GM18951 (cell line): ENCODE measurements around the gene VENTX.

Source experiments
- POLR2A ChIP-seq: IDR thresholded peaks from 4 replicates; pipeline ENCODE4 v1.6.1; 2011; ENCODE audit warnings: mild to moderate bottlenecking; ENCODE audit not compliant: insufficient read length, insufficient read depth; ENCODE audit errors: extremely low read depth
- in situ Hi-C: fragments of 300-500 bp; cut with MboI; formaldehyde crosslinking; loops from one replicate; pipeline ENCODE4 v1.12.0; 2022; ENCODE audit warnings: low sequenced_read_pairs, mixed read lengths, inconsistent platforms; ENCODE audit not compliant: unreplicated experiment

VENTX gene

GRCh38 chr10:133251388-133252222 is 13.9 kb downstream of the VENTX start:
- TF ChIP-seq POLR2A, result no peak
- in situ Hi-C loops, result no loop called here

- TF ChIP-seq POLR2A, result no peak
- in situ Hi-C loops, result no loop called here
These were observed 14.5 kb downstream of the VENTX start for GRCh38 chr10:133252223-133252552.

- in situ Hi-C loops, result no loop called here
These were observed 15.8 kb downstream of the VENTX start for GRCh38 chr10:133253361-133253955.

GRCh38 chr10:133254421-133255120 is 16.9 kb downstream of the VENTX start:
- TF ChIP-seq POLR2A, result no peak
- in situ Hi-C loops, result no loop called here

More at GRCh38 chr10:133253361-133253955, 15.8 kb downstream of the VENTX start:
- TF ChIP-seq POLR2A, result no peak

DNA sequence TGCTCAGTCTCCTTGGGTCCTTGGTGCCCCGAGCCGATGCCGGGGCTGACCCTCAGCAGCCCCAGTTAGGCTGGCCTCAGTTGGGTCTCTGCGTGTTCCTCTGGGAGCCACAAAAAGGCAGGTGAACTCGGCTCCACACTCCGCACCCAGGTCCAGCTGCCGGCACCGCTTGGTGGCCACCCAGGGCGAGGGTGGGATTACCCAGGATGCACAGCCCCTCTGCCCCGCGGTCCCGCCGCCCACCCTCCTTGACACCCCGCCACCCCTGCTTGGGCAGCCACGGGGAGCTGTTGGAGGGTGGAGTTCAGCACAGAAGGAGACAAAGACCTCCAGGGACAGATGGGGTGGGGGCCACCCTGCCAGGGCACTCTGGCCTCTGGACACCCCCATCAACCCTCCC is 17.7 kb downstream of the VENTX start:
- in situ Hi-C loops, result no loop called here
- no peak for TF ChIP-seq POLR2A

DNA sequence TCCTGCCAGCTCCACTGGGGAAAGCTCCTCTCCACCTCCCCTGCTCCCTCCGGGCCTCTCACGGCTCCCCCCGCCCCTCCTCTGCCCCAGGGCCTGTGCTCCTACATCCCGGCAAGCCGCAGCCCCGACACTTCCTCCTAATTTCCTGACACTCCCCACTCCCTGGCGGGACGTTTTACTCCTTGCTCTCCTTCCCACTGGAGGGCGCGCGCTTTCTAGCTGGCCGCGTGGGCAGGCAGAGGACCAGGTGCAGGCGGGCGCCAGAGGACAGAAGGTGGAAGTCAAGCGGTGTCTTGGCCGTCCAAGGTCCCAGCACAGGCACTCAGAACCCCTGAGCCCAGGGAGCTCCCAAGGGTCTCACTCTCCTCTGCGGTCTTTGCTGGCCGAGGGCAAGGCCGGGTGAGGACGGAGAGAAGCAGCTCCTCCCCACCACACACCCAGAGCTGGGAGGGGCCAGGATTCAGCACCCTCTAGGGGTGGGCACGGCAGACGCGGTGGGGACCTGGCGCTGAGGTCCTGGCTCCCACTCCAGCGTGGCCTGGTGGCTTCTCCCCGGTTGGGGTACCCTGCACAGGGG is 19.9 kb downstream of the VENTX start:
- TF ChIP-seq POLR2A, result no peak
- in situ Hi-C loops, result no loop called here

DNA sequence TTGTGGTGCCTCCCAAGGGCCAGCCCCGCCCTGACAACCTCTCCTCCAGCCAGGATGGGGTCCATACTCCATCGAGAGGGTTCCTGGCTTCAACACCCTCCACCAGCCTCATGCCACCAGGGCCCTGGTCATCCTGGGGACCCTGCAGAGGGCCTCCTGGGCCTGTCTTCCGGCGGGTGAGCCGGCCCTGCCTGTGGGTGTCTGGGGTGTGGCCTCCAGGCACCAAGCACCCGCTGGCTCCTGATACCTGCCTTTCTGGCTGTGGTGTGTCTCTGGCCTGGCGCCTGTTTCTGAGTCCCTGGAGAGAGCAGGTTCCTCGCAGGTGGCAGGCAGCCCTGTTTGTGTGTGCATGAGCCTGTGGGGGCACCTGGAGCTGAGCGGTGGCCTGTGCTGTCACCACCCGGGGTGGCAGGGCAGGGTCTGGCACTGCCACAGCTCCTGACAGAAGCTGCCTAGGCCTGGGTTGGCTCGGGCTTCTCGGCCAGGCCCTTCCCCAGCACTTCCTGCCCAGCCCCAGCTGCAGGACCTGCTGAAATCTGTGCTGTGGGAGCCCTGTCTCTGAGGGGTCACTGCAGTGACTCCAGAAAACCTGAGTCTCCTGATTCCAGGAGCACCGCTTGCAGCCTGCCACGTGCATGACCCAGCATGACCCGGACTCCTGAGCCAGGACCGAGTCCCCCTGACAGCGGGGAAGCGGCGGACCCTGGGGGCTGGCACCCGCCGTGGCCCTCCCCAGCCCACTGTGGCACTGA is 20.6 kb downstream of the VENTX start:
- in situ Hi-C loops, result no loop called here
- no peak for TF ChIP-seq POLR2A

DNA sequence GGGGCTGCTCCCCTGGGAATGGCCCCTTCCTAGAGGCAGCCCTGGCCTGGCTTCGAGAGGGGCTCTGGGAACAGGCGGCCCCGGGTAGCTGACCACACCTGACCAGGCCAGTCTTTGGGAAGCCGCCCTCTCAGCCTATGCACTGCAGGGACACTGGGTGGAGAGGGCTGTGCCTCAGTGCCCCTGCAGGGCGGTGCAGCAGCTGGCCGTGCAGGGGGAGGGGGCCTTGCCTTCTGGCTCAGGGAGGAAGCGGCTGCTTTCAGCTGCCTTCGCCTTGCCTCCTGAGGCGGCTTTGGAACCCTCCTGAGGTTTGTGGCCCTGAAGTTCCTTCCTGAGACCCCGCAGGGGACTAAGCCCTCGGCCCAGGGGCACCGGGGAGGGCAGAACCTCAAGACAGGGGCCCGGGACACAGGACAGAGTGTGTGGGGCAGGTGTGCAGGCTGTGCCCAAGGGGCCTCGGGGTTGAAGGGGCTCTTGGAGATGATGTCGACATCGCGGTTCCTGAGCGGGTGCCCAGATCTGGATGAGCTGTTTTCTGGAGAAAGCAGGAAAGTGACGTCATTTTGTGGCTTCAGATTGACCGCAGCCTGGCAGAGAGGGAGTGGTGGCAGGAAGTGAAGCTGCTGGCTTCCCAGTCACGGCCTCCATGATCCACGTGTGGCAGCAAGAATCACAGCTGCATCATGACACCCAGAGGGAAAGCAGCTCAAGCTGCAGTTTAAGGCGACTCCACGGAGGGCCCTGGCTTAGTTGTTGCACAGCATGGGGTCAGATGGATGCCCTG is 21.4 kb downstream of the VENTX start:
- no peak for TF ChIP-seq POLR2A
- in situ Hi-C loops, result no loop called here

DNA sequence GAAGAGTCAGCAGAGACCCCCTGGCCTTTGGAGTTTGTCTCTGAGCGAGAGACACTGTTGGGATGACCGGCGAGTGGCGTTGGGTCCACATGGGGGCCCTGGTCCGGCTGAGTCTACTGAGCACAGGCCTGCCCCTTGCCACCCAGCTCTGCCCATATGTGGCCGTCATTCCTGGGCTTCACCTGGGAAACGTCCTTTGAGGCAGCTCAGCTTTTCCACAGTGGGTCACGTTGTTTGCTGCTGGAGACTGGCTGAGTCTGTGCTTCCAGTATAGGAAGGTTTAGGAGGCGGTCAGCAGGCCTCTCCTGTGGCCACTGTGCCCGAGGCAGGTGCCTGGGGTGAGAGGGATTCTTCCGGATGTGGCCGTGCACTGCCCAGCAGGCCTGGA is 21.9 kb downstream of the VENTX start:
- in situ Hi-C loops, result no loop called here
- no peak for TF ChIP-seq POLR2A

GRCh38 chr10:133260895-133261725 is 23.5 kb downstream of the VENTX start:
- TF ChIP-seq POLR2A, result no peak
- in situ Hi-C loops, result no loop called here

- in situ Hi-C loops, result no loop called here
- TF ChIP-seq POLR2A, result peak; percentile 67
These were observed 24.2 kb downstream of the VENTX start for GRCh38 chr10:133261726-133262325.
